Right lobe of liver (tissue), 4 donors: Measurements from ENCODE around the gene POTEH.
"Not testable (repeated sequence)": the region's sequence is repeated elsewhere in the genome, so short reads cannot be mapped to it uniquely, and the experiment has no call there.

Experiments used
- POLR2A ChIP-seq: fragments of 450-650 bp; IDR thresholded peaks from one replicate; pipeline ENCODE4 v1.6.1; 2017; ENCODE audit warnings: antibody characterized with exemption, mild to moderate bottlenecking
- TF ChIP-seq, protein P1 (sequence below), 4 donors: fragments of 200-600 bp in 3 of 4; fragments of 450-650 bp in 1 of 4; IDR thresholded peaks; one replicate each; pipeline versions ENCODE4 v1.5.1 to v1.8.0; 2016 to 2022; ENCODE audit warnings: antibody characterized with exemption in 4 of 4, mild to moderate bottlenecking in 2 of 4
- donor health status: DM: no; HTN: no; CAD: no.
- donor health status: DM: no; HTN: no; CAD: no.
- donor health status: DM: no; HTN: yes; CAD: no.

DNA sequence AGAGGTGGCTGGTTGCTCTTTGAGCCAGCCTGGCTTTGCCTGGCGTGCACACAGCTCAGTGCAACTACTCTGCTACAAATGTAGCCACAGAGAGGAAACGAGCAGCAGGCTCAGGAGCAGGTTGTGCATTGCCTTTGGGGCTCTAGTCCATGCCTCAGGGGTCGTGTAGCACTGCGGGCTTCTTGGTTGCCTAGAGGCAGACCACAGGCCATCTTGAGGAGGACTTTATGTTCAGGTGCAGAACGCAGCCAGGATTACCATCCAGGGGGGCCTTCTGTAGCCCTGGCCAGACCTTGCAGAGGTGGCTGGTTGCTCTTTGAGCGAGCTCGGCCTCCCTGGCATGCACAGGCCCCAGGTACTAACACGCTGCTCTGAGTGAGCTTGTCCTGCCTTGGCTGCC, 41.2 kb downstream of the POTEH start:
- TF ChIP-seq, protein P1, sequence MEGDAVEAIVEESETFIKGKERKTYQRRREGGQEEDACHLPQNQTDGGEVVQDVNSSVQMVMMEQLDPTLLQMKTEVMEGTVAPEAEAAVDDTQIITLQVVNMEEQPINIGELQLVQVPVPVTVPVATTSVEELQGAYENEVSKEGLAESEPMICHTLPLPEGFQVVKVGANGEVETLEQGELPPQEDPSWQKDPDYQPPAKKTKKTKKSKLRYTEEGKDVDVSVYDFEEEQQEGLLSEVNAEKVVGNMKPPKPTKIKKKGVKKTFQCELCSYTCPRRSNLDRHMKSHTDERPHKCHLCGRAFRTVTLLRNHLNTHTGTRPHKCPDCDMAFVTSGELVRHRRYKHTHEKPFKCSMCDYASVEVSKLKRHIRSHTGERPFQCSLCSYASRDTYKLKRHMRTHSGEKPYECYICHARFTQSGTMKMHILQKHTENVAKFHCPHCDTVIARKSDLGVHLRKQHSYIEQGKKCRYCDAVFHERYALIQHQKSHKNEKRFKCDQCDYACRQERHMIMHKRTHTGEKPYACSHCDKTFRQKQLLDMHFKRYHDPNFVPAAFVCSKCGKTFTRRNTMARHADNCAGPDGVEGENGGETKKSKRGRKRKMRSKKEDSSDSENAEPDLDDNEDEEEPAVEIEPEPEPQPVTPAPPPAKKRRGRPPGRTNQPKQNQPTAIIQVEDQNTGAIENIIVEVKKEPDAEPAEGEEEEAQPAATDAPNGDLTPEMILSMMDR (IDR thresholded peaks at IDR 0.05) = not testable (repeated sequence)
- not testable (repeated sequence) for TF ChIP-seq POLR2A
